ENCODE results near the gene MAN1A1.

Gene MAN1A1

GRCh38 chr6:119283979-119284545, 65.5 kb downstream of the MAN1A1 start:
- TF ChIP-seq CTCF (conservative IDR thresholded peaks at IDR 0.05; ENCODE audit: low read depth, low read length), result no peak
- no peak overlapping the region for H3K4me3 ChIP-seq (ENCODE audit: low read length)
- no peak for DNase-seq (ENCODE audit: low read depth)

GRCh38 chr6:119283214-119283613, 66.3 kb downstream of the MAN1A1 start:
- no peak for TF ChIP-seq CTCF (conservative IDR thresholded peaks at IDR 0.05; ENCODE audit: low read depth, low read length)
- no peak for DNase-seq (ENCODE audit: low read depth)
- no peak overlapping the region for H3K4me3 ChIP-seq (ENCODE audit: low read length)

- DNase-seq (ENCODE audit: low read depth), result peak; percentile 5
- no peak overlapping the region for H3K4me3 ChIP-seq (ENCODE audit: low read length)
- TF ChIP-seq CTCF (conservative IDR thresholded peaks at IDR 0.05; ENCODE audit: low read depth, low read length), result no peak
These were observed 68.9 kb downstream of the MAN1A1 start for GRCh38 chr6:119280668-119281067.

- H3K4me3 ChIP-seq (ENCODE audit: low read length), result no peak overlapping the region
- TF ChIP-seq CTCF (conservative IDR thresholded peaks at IDR 0.05; ENCODE audit: low read depth, low read length), result no peak
- no peak for DNase-seq (ENCODE audit: low read depth)
These were observed 69.5 kb downstream of the MAN1A1 start for GRCh38 chr6:119280080-119280479.

- no peak overlapping the region for H3K4me3 ChIP-seq (ENCODE audit: low read length)
- no peak for TF ChIP-seq CTCF (conservative IDR thresholded peaks at IDR 0.05; ENCODE audit: low read depth, low read length)
- no peak for DNase-seq (ENCODE audit: low read depth)
These were observed 70.9 kb downstream of the MAN1A1 start for GRCh38 chr6:119278625-119279024.

GRCh38 chr6:119277052-119277451, 72.5 kb downstream of the MAN1A1 start:
- DNase-seq (ENCODE audit: low read depth), result no peak
- H3K4me3 ChIP-seq (ENCODE audit: low read length), result no peak overlapping the region
- TF ChIP-seq CTCF (conservative IDR thresholded peaks at IDR 0.05; ENCODE audit: low read depth, low read length), result no peak

- TF ChIP-seq CTCF (conservative IDR thresholded peaks at IDR 0.05; ENCODE audit: low read depth, low read length), result no peak
- DNase-seq (ENCODE audit: low read depth), result no peak
These were observed 73.3 kb downstream of the MAN1A1 start for GRCh38 chr6:119276211-119276610.

More at GRCh38 chr6:119276211-119276610, 73.3 kb downstream of the MAN1A1 start:
- H3K4me3 ChIP-seq (ENCODE audit: low read length), result no peak overlapping the region
